Muscle of leg (tissue), 11 donors: ENCODE data around the gene CEP162. TPM values are rescaled to one million over a fixed set of nuclear protein-coding genes. Genes with fewer than 3 reads are reported as not detected.
"Not testable (repeated sequence)": the region's sequence is repeated elsewhere in the genome, so short reads cannot be mapped to it uniquely, and the experiment has no call there.

ENCODE experiments used
- DNase-seq: peaks from one replicate; pipeline ENCODE4 v3.0.0; 2013
- H3K27ac ChIP-seq: one replicate; pipeline ENCODE4 v1.5.1; 2013; ENCODE audit warnings: mild to moderate bottlenecking, low read length, control low read depth
- H3K27me3 ChIP-seq: one replicate; pipeline ENCODE4 v1.6.1; 2013; ENCODE audit warnings: low read length; ENCODE audit not compliant: control insufficient read depth, insufficient read depth
- H3K36me3 ChIP-seq: one replicate; pipeline ENCODE4 v1.6.1; 2013; ENCODE audit warnings: low read length; ENCODE audit not compliant: control insufficient read depth, insufficient read depth
- H3K4me1 ChIP-seq: one replicate; pipeline ENCODE4 v1.6.1; 2013; ENCODE audit warnings: low read length; ENCODE audit not compliant: control insufficient read depth, insufficient read depth
- H3K4me3 ChIP-seq: one replicate; pipeline ENCODE4 v1.5.1; 2013; ENCODE audit warnings: low read length, control low read depth
- H3K9me3 ChIP-seq: replicated peaks from 2 replicates; pipeline ENCODE4 v1.6.1; 2013; ENCODE audit warnings: low read depth, low read length; ENCODE audit not compliant: control insufficient read depth
- WGBS: methylation state at CpG from one replicate; pipeline ENCODE4 v1.1.5; 2013; ENCODE audit warnings: missing lambda C conversion rate; ENCODE audit not compliant: insufficient coverage; 5-methylcytosine and 5-hydroxymethylcytosine counted together
- polyA plus RNA-seq, 8 donors: library from polyadenylated mRNA; unstranded; fragments of 120-200 nt; gene quantifications; one replicate each; pipeline versions ENCODE4 v1.2.1 to v1.2.3, GENCODE V29; 2013; ENCODE audit warnings: inconsistent platforms in 1 of 8, low replicate concordance in 1 of 8; ENCODE audit not compliant: insufficient read length in 8 of 8, insufficient read depth in 1 of 8
- total RNA-seq: library from RNA; stranded (reverse); fragments of 120-200 nt; gene quantifications from one replicate; pipeline ENCODE4 v1.2.4, GENCODE V29; 2013

CEP162 gene
- total and polyA plus RNA-seq, 9 donors: 5.0 to 8.1 (median 6.9) TPM

DNA sequence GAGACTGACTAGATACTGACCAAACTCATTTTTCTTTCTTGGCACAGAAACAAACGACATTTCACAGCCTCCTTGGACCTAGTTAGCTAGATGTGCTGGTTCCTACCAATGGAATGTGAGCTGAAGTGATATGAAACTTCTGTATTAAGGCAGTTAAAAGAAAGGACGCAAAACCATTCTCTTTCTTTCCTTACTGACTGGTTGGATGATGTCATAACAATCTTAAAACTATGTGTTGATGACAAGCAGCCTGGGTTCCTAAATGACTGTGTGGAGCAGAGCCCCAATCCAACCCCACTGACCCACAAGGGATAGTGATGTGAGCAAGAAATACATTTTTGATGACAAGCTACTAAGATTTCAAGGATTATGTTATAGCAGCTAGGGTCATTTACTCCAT lies 35.6 kb downstream of the CEP162 start:
- Histone ChIP-seq H3K27ac (no peak overlapping the region), H3K4me1 (no peaks in the 10 kb centered on the region), H3K36me3 (peaks cover 8% of the 10 kb centered on the region), H3K9me3 (no peaks in the 10 kb centered on the region), H3K27me3 (no peaks in the 10 kb centered on the region), H3K4me3 (no peak overlapping the region)
- no CpG with 5 or more reads among the region's 2 CpGs for WGBS
- DNase-seq: no peak

DNA sequence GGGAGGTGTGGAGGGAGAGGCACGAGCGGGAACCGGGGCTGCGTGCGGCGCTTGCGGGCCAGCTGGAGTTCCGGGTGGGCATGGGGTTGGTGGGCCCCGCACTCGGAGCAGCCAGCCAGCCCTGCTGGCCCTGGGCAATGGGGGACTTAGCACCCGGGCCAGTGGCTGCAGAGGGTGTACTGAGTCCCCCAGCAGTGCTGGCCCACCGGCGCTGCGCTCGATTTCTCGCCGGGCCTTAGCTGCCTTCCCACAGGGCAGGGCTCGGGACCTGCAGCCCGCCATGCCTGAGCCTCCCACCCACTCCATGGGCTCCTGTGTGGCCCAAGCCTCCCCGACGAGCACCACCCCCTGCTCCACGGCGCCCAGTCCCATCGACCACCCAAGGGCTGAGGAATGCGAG lies 38.1 kb downstream of the CEP162 start:
- DNase-seq, H3K4me1 ChIP-seq, H3K27me3 ChIP-seq, H3K9me3 ChIP-seq, H3K27ac ChIP-seq, H3K4me3 ChIP-seq: not testable (repeated sequence)
- 100% methylated on average over 2 of the region's 25 CpGs for whole genome bisulfite sequencing
- H3K36me3 ChIP-seq: peaks cover 16% of the 10 kb centered on the region

DNA sequence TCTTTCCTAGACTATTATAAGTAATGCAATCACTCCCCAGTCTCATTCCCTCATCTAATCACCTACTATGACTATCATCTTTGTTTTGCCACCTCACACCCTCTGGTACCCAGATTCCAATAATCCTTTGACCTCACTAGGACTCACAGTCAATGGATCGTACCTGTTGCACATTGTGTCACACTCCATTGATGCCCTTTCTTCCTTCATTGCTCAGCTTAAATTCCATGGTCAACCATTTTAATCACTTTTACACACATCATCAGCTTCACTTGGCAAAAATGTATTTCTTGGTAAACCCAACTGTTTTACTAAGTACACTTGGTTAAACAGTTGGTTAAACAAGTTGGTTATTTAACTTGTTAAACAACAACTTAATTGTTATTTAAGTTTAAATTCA lies 44.0 kb downstream of the CEP162 start:
- Histone ChIP-seq H3K4me1 (no peaks in the 10 kb centered on the region), H3K4me3 (no peak overlapping the region), H3K36me3 (peaks cover 8% of the 10 kb centered on the region), H3K27ac (no peak overlapping the region), H3K9me3 (no peaks in the 10 kb centered on the region), H3K27me3 (no peaks in the 10 kb centered on the region)
- 100% methylated on average over 1 of the region's 1 CpG for WGBS
- DNase-seq: no peak

DNA sequence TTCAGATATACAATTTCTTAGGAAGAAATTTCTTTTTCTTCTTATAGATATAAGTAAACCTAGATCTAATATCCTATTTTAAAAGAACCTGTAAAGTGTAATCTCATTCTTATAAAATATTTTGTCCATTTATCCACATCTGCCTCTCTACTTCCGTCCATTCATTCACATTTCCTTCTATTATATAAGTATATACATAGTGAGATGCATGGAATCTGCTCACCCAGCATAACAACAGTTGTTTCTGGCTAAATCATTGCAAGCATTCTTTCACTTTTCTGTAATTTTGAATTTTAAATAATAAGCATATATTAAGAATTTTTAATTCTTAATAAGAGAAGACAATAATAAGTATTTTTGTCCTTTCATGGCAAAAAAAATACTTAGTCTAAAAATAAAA lies 45.4 kb downstream of the CEP162 start:
- no CpG with 5 or more reads among the region's 1 CpG for WGBS
- Histone ChIP-seq H3K27ac (no peak overlapping the region), H3K9me3 (no peaks in the 10 kb centered on the region), H3K36me3 (peaks cover 8% of the 10 kb centered on the region), H3K27me3 (no peaks in the 10 kb centered on the region), H3K4me1 (no peaks in the 10 kb centered on the region), H3K4me3 (no peak overlapping the region)
- no peak for DNase-seq

DNA sequence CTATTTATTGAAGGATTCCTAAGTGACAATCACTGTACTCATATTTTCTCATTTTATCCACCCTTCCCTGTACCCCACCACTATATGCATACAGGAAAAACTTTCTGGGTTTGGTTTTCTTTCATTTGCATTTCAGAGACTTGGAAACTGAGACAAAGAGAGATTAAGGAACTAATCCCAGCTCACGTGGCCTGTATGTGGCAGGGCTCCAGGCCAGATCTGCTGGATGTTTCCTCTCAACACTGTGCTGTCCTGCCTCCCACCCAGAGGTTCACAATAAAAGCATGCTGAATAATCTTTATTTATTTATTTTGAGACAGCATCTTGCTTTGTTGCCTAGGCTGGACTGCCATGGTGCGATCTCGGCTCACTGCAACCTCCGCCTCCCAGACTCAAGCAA lies 50.2 kb downstream of the CEP162 start:
- Histone ChIP-seq H3K9me3 (no peaks in the 10 kb centered on the region), H3K27ac (no peak overlapping the region), H3K4me3 (no peak overlapping the region), H3K27me3 (no peaks in the 10 kb centered on the region), H3K4me1 (no peaks in the 10 kb centered on the region), H3K36me3 (peaks cover 2% of the 10 kb centered on the region)
- DNase-seq: peak; percentile 9
- WGBS: 75% methylated on average over 2 of the region's 4 CpGs

DNA sequence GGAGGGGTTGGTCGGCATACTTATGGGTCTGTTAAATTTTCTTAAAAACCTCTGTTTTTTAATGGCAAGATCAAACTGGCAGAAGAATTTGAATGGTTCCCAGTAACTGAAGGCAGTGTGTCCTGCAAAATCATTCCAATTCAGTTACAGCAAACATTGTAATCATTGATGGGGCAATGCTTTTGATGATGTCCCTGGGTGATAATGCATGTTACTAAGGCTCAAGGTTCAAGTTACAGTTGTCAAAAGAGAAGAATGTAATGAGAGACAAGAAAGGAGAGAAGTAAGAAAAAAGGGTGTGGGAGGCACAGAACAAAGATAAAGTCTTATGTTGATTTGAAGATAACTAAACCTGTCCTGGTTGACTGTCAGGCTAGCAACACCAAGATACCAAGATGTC lies 54.9 kb downstream of the CEP162 start:
- H3K4me3 ChIP-seq: no peak overlapping the region
- H3K4me1 ChIP-seq: no peaks in the 10 kb centered on the region
- H3K27ac ChIP-seq: no peak overlapping the region
- no CpG with 5 or more reads among the region's 1 CpG for WGBS
- peaks cover 6% of the 10 kb centered on the region for H3K36me3 ChIP-seq
- no peak for DNase-seq
- no peaks in the 10 kb centered on the region for H3K27me3 ChIP-seq
- no peaks in the 10 kb centered on the region for H3K9me3 ChIP-seq

DNA sequence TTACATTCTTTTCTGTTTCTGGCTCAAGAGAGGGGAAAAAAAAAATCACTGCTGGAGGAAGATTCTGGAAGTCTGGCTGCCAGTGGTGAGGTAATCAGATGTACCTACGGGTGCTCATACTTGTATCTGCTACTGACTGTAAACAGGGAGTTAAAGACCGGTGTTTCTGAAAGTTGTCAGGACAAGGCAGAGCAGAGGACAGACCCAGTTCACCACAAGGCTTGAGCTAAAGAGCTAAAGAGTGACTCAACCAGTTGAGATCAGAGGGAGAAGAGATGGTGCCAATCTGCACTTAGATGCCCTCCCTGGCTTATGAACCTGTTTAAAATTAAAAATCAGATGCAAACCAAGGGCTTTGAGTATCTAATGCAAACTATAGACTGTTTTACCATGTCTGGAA lies 55.4 kb downstream of the CEP162 start:
- H3K36me3 ChIP-seq: peaks cover 6% of the 10 kb centered on the region
- no peak overlapping the region for H3K4me3 ChIP-seq
- H3K4me1 ChIP-seq: no peaks in the 10 kb centered on the region
- WGBS: 80% methylated on average over 2 of the region's 2 CpGs
- H3K27me3 ChIP-seq: no peaks in the 10 kb centered on the region
- H3K27ac ChIP-seq: no peak overlapping the region
- DNase-seq: no peak
- H3K9me3 ChIP-seq: no peaks in the 10 kb centered on the region

DNA sequence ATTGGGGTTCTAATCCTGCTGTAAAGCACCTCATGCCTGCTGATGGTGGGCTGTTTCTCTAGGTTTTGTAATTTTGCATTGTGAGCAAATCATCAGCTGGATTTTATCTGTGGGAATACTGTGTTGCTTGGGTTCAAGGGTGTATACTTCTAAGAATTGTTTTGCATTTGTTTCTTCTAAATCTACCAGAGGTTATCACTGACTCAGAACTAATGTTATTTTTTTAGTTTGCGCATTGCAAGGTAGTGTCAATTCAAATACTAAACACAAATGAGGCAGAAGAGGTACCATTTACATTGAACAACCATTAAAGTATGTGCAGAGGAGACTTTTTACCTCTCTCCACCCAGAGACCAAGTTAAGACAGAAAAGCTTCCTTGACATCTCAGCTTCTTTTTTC lies 60.0 kb downstream of the CEP162 start:
- Histone ChIP-seq H3K9me3 (no peaks in the 10 kb centered on the region), H3K4me1 (no peaks in the 10 kb centered on the region), H3K27me3 (no peaks in the 10 kb centered on the region), H3K4me3 (no peak overlapping the region), H3K36me3 (peaks cover 7% of the 10 kb centered on the region), H3K27ac (no peak overlapping the region)
- no CpG with 5 or more reads among the region's 1 CpG for WGBS
- DNase-seq: no peak

DNA sequence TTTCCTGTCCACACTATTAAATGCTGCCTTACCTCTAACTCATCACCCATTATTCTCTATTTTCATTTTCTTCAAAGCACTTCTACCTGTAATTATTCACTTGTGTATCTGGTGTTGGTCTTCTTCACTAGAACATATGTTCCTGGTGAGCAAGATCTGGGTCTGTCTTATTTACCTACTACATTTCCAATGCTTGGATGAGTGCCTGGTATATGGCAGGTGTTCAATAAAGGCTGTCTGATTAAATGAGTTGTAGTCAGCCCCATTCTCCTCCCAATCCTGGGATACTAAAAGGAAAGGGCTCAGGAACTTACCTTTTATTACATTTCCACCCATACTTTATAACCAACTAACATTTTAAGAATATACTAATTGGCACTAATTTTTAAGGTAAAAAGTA lies 61.0 kb downstream of the CEP162 start:
- no peak overlapping the region for H3K27ac ChIP-seq
- DNase-seq: no peak
- H3K27me3 ChIP-seq: no peaks in the 10 kb centered on the region
- no peak overlapping the region for H3K4me3 ChIP-seq
- peaks cover 7% of the 10 kb centered on the region for H3K36me3 ChIP-seq
- no peaks in the 10 kb centered on the region for H3K4me1 ChIP-seq
- no peaks in the 10 kb centered on the region for H3K9me3 ChIP-seq

DNA sequence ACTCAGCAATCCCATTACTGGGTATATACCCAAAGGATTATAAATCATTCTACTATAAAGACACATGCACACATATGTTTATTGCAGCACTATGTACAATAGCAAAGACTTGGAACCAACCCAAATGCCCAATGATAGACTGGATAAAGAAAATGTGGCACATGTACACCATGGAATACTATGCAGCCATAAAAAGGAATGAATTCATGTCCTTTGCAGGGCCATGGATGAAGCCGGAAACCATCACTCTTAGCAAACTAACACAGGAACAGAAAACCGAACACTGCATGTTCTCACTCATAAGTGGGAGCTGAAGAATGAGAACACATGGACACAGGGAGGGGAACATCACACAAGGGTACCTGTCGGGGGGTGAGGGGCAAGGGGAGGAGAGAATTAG lies 63.1 kb downstream of the CEP162 start:
- not testable (repeated sequence) for H3K27ac ChIP-seq, H3K27me3 ChIP-seq, H3K4me1 ChIP-seq, H3K9me3 ChIP-seq, H3K4me3 ChIP-seq, H3K36me3 ChIP-seq, DNase-seq
- no CpG with 5 or more reads among the region's 3 CpGs for WGBS

DNA sequence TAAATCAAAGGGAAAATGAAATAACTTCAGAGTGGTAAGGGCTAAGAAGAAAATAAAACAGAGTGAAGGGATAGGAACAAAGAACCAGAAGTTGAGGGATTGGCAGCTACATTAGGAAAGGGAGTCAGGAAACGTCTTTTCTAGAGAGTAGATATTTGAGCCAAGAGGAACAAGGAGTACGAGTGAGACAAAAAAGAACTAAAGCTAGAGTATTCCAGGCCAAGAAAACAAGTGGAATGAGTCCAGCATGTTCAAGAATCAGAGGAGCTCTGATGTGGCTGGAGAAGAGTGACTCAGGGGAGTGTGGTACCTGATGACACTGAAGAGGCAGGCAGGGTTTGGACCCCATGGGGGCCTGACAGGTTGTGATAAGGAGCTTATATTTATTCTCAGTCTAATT lies 66.3 kb downstream of the CEP162 start:
- peaks cover 3% of the 10 kb centered on the region for H3K36me3 ChIP-seq
- no peak overlapping the region for H3K4me3 ChIP-seq
- no peaks in the 10 kb centered on the region for H3K27me3 ChIP-seq
- no peaks in the 10 kb centered on the region for H3K4me1 ChIP-seq
- no peak overlapping the region for H3K27ac ChIP-seq
- DNase-seq: no peak
- no peaks in the 10 kb centered on the region for H3K9me3 ChIP-seq
- WGBS: 23% methylated on average over 2 of the region's 2 CpGs
